PFSK-1 (cell line): Measurements from ENCODE around the gene GPR18.

Experiments used
- FOXP2 ChIP-seq: optimal IDR thresholded peaks from 2 replicates; pipeline ENCODE3; 2011; ENCODE audit warnings: borderline replicate concordance, control low read depth, inconsistent platforms; ENCODE audit not compliant: insufficient read depth; ENCODE audit errors: extremely low read length, extremely low read depth
- POLR2AphosphoS5 ChIP-seq: IDR thresholded peaks from 2 replicates; pipeline ENCODE4 v1.6.1; 2012; ENCODE audit warnings: low read depth, mild to moderate bottlenecking, control low read depth, low read length, moderate library complexity
- SIN3A ChIP-seq: IDR thresholded peaks from 2 replicates; pipeline ENCODE4 v1.6.1; 2012; ENCODE audit warnings: mild to moderate bottlenecking, low read length, moderate library complexity, borderline replicate concordance; ENCODE audit not compliant: insufficient read depth
- TAF1 ChIP-seq: IDR thresholded peaks from 2 replicates; pipeline ENCODE4 v1.6.1; 2012; ENCODE audit warnings: low read length, control low read depth, borderline replicate concordance; ENCODE audit not compliant: insufficient read depth
- TF ChIP-seq, protein P1 (sequence below), 2 experiments: IDR thresholded peaks; 2 replicates each; pipeline versions ENCODE4 v1.6.1 to v1.8.0; 2011 to 2012; ENCODE audit warnings: low read depth in 2 of 2, low read length in 2 of 2, control low read depth in 1 of 2, inconsistent platforms in 1 of 2, mild to moderate bottlenecking in 1 of 2, moderate library complexity in 1 of 2; ENCODE audit not compliant: insufficient read depth in 1 of 2

- TF ChIP-seq TAF1 (no peak), SIN3A (no peak), POLR2AphosphoS5 (no peak), FOXP2 (no peak)
- TF ChIP-seq, protein P1, sequence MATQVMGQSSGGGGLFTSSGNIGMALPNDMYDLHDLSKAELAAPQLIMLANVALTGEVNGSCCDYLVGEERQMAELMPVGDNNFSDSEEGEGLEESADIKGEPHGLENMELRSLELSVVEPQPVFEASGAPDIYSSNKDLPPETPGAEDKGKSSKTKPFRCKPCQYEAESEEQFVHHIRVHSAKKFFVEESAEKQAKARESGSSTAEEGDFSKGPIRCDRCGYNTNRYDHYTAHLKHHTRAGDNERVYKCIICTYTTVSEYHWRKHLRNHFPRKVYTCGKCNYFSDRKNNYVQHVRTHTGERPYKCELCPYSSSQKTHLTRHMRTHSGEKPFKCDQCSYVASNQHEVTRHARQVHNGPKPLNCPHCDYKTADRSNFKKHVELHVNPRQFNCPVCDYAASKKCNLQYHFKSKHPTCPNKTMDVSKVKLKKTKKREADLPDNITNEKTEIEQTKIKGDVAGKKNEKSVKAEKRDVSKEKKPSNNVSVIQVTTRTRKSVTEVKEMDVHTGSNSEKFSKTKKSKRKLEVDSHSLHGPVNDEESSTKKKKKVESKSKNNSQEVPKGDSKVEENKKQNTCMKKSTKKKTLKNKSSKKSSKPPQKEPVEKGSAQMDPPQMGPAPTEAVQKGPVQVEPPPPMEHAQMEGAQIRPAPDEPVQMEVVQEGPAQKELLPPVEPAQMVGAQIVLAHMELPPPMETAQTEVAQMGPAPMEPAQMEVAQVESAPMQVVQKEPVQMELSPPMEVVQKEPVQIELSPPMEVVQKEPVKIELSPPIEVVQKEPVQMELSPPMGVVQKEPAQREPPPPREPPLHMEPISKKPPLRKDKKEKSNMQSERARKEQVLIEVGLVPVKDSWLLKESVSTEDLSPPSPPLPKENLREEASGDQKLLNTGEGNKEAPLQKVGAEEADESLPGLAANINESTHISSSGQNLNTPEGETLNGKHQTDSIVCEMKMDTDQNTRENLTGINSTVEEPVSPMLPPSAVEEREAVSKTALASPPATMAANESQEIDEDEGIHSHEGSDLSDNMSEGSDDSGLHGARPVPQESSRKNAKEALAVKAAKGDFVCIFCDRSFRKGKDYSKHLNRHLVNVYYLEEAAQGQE (IDR thresholded peaks at IDR 0.05; ENCODE audit: insufficient read depth in 1 of 2, low read depth in 2 of 2, low read length in 2 of 2): no peak
These were observed 49.2 kb downstream of the GPR18 start for GRCh38 chr13:99208845-99209527.
